T-helper 17 cell (primary cell): ENCODE data around the gene ABCA12. TPM values are rescaled to one million over a fixed set of nuclear protein-coding genes. Genes with fewer than 3 reads are reported as not detected.
"Not testable (repeated sequence)": the region's sequence is repeated elsewhere in the genome, so short reads cannot be mapped to it uniquely, and the experiment has no call there.

ENCODE experiments used
- ATAC-seq: fragments of 150-1000 bp; cut with Tn5 transposase; 2 replicates; pipeline ENCODE4 v1.10.0; 2021; ENCODE audit warnings: mild to moderate bottlenecking, moderate library complexity
- DNase-seq, 3 donors: peaks; one replicate each; pipeline versions ENCODE4 v3.0.0 to v3.0.0-alpha.2; 2020 to 2021
- H3K9me3 ChIP-seq: one replicate; pipeline ENCODE4 v1.7.0; 2013; ENCODE audit warnings: low read length, mild to moderate bottlenecking; ENCODE audit not compliant: control insufficient read depth, poor library complexity, severe bottlenecking
- H3K27ac Mint-ChIP-seq: one replicate; pipeline ENCODE4 v1.8.0; 2022; ENCODE audit warnings: mild to moderate bottlenecking, moderate library complexity, mixed read lengths
- H3K27me3 Mint-ChIP-seq: one replicate; pipeline ENCODE4 v1.8.0; 2022; ENCODE audit warnings: mixed read lengths
- H3K36me3 Mint-ChIP-seq: one replicate; pipeline ENCODE4 v1.8.0; 2022; ENCODE audit warnings: low read depth, mixed read lengths
- H3K4me1 Mint-ChIP-seq: one replicate; pipeline ENCODE4 v1.8.0; 2022; ENCODE audit warnings: mild to moderate bottlenecking, mixed read lengths
- H3K4me3 Mint-ChIP-seq: one replicate; pipeline ENCODE4 v1.8.0; 2022; ENCODE audit warnings: mild to moderate bottlenecking, moderate library complexity, mixed read lengths
- total RNA-seq, 4 donors: library from RNA in 2 of 4; stranded (reverse) in 2 of 4; gene quantifications; one replicate each; pipeline ENCODE4 v1.2.3 and lab custom pipeline; 2022 to 2026

ABCA12 gene, protein sequence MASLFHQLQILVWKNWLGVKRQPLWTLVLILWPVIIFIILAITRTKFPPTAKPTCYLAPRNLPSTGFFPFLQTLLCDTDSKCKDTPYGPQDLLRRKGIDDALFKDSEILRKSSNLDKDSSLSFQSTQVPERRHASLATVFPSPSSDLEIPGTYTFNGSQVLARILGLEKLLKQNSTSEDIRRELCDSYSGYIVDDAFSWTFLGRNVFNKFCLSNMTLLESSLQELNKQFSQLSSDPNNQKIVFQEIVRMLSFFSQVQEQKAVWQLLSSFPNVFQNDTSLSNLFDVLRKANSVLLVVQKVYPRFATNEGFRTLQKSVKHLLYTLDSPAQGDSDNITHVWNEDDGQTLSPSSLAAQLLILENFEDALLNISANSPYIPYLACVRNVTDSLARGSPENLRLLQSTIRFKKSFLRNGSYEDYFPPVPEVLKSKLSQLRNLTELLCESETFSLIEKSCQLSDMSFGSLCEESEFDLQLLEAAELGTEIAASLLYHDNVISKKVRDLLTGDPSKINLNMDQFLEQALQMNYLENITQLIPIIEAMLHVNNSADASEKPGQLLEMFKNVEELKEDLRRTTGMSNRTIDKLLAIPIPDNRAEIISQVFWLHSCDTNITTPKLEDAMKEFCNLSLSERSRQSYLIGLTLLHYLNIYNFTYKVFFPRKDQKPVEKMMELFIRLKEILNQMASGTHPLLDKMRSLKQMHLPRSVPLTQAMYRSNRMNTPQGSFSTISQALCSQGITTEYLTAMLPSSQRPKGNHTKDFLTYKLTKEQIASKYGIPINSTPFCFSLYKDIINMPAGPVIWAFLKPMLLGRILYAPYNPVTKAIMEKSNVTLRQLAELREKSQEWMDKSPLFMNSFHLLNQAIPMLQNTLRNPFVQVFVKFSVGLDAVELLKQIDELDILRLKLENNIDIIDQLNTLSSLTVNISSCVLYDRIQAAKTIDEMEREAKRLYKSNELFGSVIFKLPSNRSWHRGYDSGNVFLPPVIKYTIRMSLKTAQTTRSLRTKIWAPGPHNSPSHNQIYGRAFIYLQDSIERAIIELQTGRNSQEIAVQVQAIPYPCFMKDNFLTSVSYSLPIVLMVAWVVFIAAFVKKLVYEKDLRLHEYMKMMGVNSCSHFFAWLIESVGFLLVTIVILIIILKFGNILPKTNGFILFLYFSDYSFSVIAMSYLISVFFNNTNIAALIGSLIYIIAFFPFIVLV (N-terminal part only)
- total RNA-seq (not detected), total RNA-seq (lab: John Stamatoyannopoulos, UW) (0 to 0.35 reads per million in 2 donors)

GRCh38 chr2:215138479-215138878 lies at the start of gene ABCA12:
TSS of gene ABCA12 (minus strand) at chr2:215138626. CDS start at chr2:215138208, 418 bp downstream.
- Mint-ChIP-seq H3K4me1 (no peaks in the 10 kb centered on the region), H3K27ac (no peak within 1 kb of the TSS), H3K27me3 (peaks cover 34% of the 10 kb centered on the region), H3K4me3 (no peak within 1 kb of the TSS), H3K36me3 (peaks cover 2% of the 10 kb centered on the region)
- no peaks in the 10 kb centered on the region for H3K9me3 ChIP-seq
- ATAC-seq (no peak), DNase-seq (no peak)

GRCh38 chr2:215188078-215188477 lies 49.7 kb upstream of the ABCA12 start:
- no peaks in the 10 kb centered on the region for H3K9me3 ChIP-seq
- DNase-seq = no peak
- H3K4me1 Mint-ChIP-seq = no peaks in the 10 kb centered on the region
- no peak for ATAC-seq
- peaks cover 2% of the 10 kb centered on the region for H3K36me3 Mint-ChIP-seq
- H3K27me3 Mint-ChIP-seq = peaks cover 16% of the 10 kb centered on the region
- H3K4me3 Mint-ChIP-seq = no peak overlapping the region
- H3K27ac Mint-ChIP-seq = no peak overlapping the region

DNA sequence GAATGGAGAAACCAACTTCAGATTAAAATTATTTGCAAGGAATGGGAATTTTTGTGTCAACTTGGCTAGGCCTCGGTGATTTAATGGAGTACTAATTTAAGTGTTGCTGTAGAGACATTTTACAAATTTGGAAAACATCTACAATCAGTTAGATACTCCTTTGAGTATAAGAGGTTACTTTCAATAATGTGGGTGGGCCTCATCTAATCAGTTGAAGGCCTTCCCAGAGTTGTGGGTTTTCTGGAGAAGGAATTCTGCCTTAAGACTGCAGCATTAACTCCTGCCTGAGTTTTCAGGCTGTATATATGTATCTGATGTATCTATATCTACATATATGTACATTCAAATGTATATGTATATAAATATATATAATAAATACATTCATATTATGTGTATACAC lies 47.6 kb upstream of the ABCA12 start:
- ATAC-seq = no peak
- no peak for DNase-seq
- Mint-ChIP-seq H3K4me3 (no peak overlapping the region), H3K27ac (no peak overlapping the region), H3K27me3 (peaks cover 10% of the 10 kb centered on the region), H3K36me3 (no peaks in the 10 kb centered on the region), H3K4me1 (no peaks in the 10 kb centered on the region)
- no peaks in the 10 kb centered on the region for H3K9me3 ChIP-seq

- Mint-ChIP-seq H3K27me3 (no peaks in the 10 kb centered on the region), H3K36me3 (no peaks in the 10 kb centered on the region), H3K4me1 (no peaks in the 10 kb centered on the region), H3K27ac (no peak overlapping the region), H3K4me3 (no peak overlapping the region)
- no peaks in the 10 kb centered on the region for H3K9me3 ChIP-seq
- ATAC-seq (no peak), DNase-seq (no peak)
Measured at GRCh38 chr2:215178121-215178520, 39.7 kb upstream of the ABCA12 start.

DNA sequence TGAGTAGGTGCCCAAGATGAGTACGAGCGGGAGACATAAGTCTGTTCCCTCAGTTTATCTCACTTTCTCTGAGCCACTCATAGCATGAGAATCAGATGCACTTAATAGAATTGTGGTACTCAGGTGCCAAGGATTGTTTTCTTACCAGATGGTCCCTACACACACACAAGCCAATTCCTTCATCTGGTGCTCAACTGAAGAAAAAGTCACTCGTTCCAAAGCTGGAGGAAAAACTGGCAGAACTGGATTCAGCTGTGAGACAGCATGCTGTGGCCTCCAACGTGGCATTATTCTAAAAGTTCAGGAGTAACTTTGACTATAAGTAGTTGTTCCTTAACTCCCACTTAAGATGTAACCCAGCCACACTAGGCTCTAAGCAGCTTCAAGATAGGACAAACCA lies 33.4 kb upstream of the ABCA12 start:
- Mint-ChIP-seq H3K4me3 (no peak overlapping the region), H3K27me3 (no peaks in the 10 kb centered on the region), H3K36me3 (no peaks in the 10 kb centered on the region), H3K4me1 (no peaks in the 10 kb centered on the region), H3K27ac (no peak overlapping the region)
- H3K9me3 ChIP-seq = no peaks in the 10 kb centered on the region
- ATAC-seq (no peak), DNase-seq (no peak)

DNA sequence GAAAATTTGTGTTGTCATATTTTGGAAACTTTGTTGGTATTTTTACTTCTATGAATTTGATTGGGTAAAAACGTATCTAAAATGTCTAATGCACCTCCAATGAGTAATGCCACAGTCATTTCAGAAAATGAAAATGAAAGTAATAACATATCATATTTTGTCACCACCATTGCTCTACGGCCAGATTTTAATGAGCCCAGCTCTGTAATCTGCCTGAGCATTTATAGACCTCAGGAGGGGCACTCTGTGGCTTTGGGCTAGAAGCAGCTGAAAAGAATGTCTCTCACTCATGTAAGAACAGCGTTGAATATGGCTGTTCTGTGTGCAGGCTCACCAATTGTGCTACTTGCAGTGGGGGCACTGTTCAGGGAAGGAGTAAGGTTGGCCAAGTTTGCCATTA lies 32.7 kb upstream of the ABCA12 start:
- Mint-ChIP-seq H3K27ac (peak overlapping the region; percentile 22), H3K36me3 (no peaks in the 10 kb centered on the region), H3K27me3 (no peaks in the 10 kb centered on the region), H3K4me1 (no peaks in the 10 kb centered on the region), H3K4me3 (peak overlapping the region; percentile 49)
- no peaks in the 10 kb centered on the region for H3K9me3 ChIP-seq
- ATAC-seq (no peak), DNase-seq (no peak)

GRCh38 chr2:215166505-215166904 lies 28.1 kb upstream of the ABCA12 start:
- not testable (repeated sequence) for H3K27ac Mint-ChIP-seq, ATAC-seq, H3K27me3 Mint-ChIP-seq, H3K4me1 Mint-ChIP-seq, DNase-seq, H3K36me3 Mint-ChIP-seq, H3K4me3 Mint-ChIP-seq, H3K9me3 ChIP-seq

GRCh38 chr2:215163319-215163718 lies 24.9 kb upstream of the ABCA12 start:
- DNase-seq, H3K4me3 Mint-ChIP-seq, ATAC-seq, H3K9me3 ChIP-seq, H3K4me1 Mint-ChIP-seq, H3K27ac Mint-ChIP-seq, H3K27me3 Mint-ChIP-seq, H3K36me3 Mint-ChIP-seq: not testable (repeated sequence)

DNA sequence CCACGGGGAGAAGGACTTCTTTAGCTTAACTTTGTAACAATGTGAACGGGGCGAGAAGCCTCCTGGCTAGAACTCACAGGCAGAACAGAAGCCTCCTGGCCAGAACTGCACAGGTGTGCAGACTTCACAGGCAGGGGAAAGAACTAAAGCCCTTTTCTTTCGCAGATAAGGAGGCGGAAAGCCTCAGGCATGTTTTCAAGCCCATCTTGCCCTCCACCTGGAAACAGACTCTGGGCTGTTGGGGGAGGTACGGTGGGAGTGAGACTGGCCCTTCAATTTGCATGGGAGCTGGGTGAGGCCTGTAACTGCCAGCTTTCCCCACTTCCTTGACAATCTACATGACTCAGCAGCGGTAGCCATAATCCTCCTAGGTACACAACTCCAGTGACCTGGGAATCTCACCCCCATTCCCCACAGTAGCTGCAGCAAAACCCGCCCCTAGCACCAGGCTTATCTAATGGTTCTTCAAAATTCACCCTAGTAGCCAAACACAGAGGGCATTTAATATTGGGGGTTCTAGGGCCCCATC lies 22.9 kb upstream of the ABCA12 start:
- no peaks in the 10 kb centered on the region for H3K9me3 ChIP-seq
- DNase-seq (no peak), ATAC-seq (no peak)
- H3K4me1 Mint-ChIP-seq = no peaks in the 10 kb centered on the region
- H3K4me3 Mint-ChIP-seq = no peak overlapping the region
- H3K27ac Mint-ChIP-seq = no peak overlapping the region
- H3K36me3 Mint-ChIP-seq = peaks cover 2% of the 10 kb centered on the region
- H3K27me3 Mint-ChIP-seq = no peaks in the 10 kb centered on the region

DNA sequence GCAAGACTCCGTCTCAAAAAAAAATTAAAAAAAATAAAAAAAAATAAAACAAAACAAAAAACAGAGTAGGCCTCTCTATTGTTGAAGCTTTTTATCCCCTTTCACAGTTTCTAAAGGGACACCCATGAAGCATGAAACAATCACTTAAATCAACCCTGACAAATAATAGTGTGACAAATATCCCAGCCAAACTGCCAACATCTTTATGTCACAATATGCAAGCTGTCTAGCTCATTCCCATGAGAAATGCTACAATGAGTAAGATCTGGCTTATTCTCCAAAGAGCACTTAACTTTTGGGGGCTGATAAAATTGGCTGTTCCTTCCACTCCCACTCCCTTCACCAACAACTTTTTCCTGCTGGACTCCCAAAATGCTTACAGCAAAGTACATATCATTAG lies 21.7 kb upstream of the ABCA12 start:
- Mint-ChIP-seq H3K4me3 (no peak overlapping the region), H3K36me3 (peaks cover 2% of the 10 kb centered on the region), H3K27me3 (no peaks in the 10 kb centered on the region), H3K27ac (no peak overlapping the region), H3K4me1 (no peaks in the 10 kb centered on the region)
- ATAC-seq = no peak
- no peak for DNase-seq
- H3K9me3 ChIP-seq = no peaks in the 10 kb centered on the region

GRCh38 chr2:215156453-215156852 lies 18.0 kb upstream of the ABCA12 start:
- ATAC-seq (no peak), DNase-seq (no peak)
- Mint-ChIP-seq H3K4me1 (no peaks in the 10 kb centered on the region), H3K27me3 (no peaks in the 10 kb centered on the region), H3K36me3 (peaks cover 2% of the 10 kb centered on the region), H3K4me3 (no peak overlapping the region), H3K27ac (no peak overlapping the region)
- no peaks in the 10 kb centered on the region for H3K9me3 ChIP-seq

DNA sequence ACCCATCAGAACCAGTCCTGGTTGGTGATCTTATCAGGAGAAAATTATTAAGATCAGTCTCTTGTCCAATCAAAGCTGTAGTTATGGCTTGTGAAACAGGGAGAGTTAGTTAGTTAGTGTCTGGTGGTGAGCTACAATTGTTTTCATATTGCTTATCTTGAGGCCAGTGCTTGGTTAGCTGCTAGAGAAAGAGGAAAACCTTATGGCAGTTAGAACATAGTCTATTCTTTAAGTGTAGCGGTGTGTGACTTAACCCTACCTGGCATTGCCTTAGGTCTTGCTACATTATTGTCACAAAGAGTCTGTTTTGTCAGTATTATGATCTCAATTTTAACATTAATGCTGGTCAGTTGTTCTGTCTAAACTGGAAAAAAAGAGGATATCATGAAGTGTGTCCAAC lies 11.5 kb upstream of the ABCA12 start:
- peaks cover 4% of the 10 kb centered on the region for H3K9me3 ChIP-seq
- Mint-ChIP-seq H3K27ac (no peak overlapping the region), H3K27me3 (no peaks in the 10 kb centered on the region), H3K4me3 (no peak overlapping the region), H3K36me3 (no peaks in the 10 kb centered on the region), H3K4me1 (no peaks in the 10 kb centered on the region)
- no peak for DNase-seq
- ATAC-seq = no peak

DNA sequence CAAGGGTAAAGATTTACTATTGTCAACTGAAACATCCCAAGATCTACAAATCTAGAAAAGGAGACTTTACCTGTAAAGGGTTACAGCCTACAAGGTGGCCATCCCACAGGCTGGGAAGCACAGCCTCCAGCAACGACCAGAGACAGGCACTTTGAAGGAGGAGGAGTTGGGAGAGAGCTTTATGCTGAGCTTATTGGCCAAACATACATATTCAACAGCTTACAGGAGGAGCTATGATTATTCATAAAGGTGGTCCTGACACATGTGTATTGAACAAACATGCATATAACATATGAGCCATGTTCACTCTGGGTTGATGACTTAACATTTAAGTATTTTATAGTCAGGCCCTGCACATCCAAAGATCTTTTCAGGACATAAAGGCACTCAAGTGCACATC lies 11.1 kb upstream of the ABCA12 start:
- Mint-ChIP-seq H3K27ac (no peak overlapping the region), H3K27me3 (no peaks in the 10 kb centered on the region), H3K4me3 (no peak overlapping the region), H3K4me1 (no peaks in the 10 kb centered on the region), H3K36me3 (no peaks in the 10 kb centered on the region)
- H3K9me3 ChIP-seq = peaks cover 4% of the 10 kb centered on the region
- ATAC-seq (no peak), DNase-seq (no peak)
